ENCODE results near the gene TTYH3.

TTYH3 gene

GRCh38 chr7:2634267-2635145 lies 2.7 kb downstream of the TTYH3 start:
- Histone ChIP-seq H3K27ac (ENCODE audit: extremely low read depth, low read depth, low read length) (0 out of 2 replicates have a peak overlapping the region, but pooled peaks have one; percentile 75), H3K4me3 (ENCODE audit: low read depth, low read length) (peak overlapping the region; percentile 85), H3K4me1 (ENCODE audit: control insufficient read depth, insufficient read depth, low read length) (peaks cover 8% of the 10 kb centered on the region; the same call in 1 of the 2 replicates), H3K9me3 (ENCODE audit: control insufficient read depth, insufficient read depth, low read depth, low read length) (no peaks in the 10 kb centered on the region), H3K36me3 (ENCODE audit: control insufficient read depth in 2 of 2, insufficient read depth in 1 of 2, low read length in 2 of 2) (peaks cover 0 to 18% of the 10 kb centered on the region in 2 experiments; a peak in 1 of 3 replicates)
- ChIA-PET POLR2A (interaction anchor here (0.7 kb wide), 1 partner anchor 180 kb away, joined by 3 read pairs; no protein-coding TSS in a partner anchor), CTCF (interaction anchor here (1.2 to 1.6 kb wide), 2 partner anchors 17 to 76 kb away, joined by 5 read pairs; no protein-coding TSS in a partner anchor)
- TF ChIP-seq PRDM1 (tag by site-specific recombination; IDR thresholded peaks at IDR 0.05): no peak
- peak; percentile 65 for TF ChIP-seq GLIS1 (tag by site-specific recombination; IDR thresholded peaks at IDR 0.05)
- peak; percentile 9; the same call in 1 of the 2 replicates for TF ChIP-seq ZFHX2 (tag by site-specific recombination; conservative IDR thresholded peaks at IDR 0.05)

GRCh38 chr7:2635148-2635668 lies 3.4 kb downstream of the TTYH3 start:
- TF ChIP-seq RBAK (tag by site-specific recombination; IDR thresholded peaks at IDR 0.05) (no peak), ZNF121 (tag by site-specific recombination; IDR thresholded peaks at IDR 0.05) (peak; percentile 79)
- ChIA-PET CTCF (interaction anchor here (1.0 to 1.6 kb wide), 3 partner anchors 17 to 75 kb away, joined by 4 to 5 read pairs (median 5); no protein-coding TSS in a partner anchor), POLR2A (interaction anchor here (0.7 kb wide), 1 partner anchor 181 kb away, joined by 3 read pairs; no protein-coding TSS in a partner anchor)
- peaks cover 8% of the 10 kb centered on the region; the same call in 1 of the 2 replicates for H3K4me1 ChIP-seq (ENCODE audit: control insufficient read depth, insufficient read depth, low read length)
- peaks cover 0 to 18% of the 10 kb centered on the region in 2 experiments; a peak in 1 of 3 replicates for H3K36me3 ChIP-seq (ENCODE audit: control insufficient read depth in 2 of 2, insufficient read depth in 1 of 2, low read length in 2 of 2)
- H3K4me3 ChIP-seq (ENCODE audit: low read depth, low read length): no peak overlapping the region
- no peak overlapping the region for H3K27ac ChIP-seq (ENCODE audit: extremely low read depth, low read depth, low read length)
- H3K9me3 ChIP-seq (ENCODE audit: control insufficient read depth, insufficient read depth, low read depth, low read length): no peaks in the 10 kb centered on the region

- Histone ChIP-seq H3K36me3 (ENCODE audit: control insufficient read depth in 2 of 2, insufficient read depth in 1 of 2, low read length in 2 of 2) (peaks cover 0 to 18% of the 10 kb centered on the region in 2 experiments; a peak in 1 of 3 replicates), H3K9me3 (ENCODE audit: control insufficient read depth, insufficient read depth, low read depth, low read length) (no peaks in the 10 kb centered on the region), H3K27ac (ENCODE audit: extremely low read depth, low read depth, low read length) (no peak overlapping the region), H3K4me1 (ENCODE audit: control insufficient read depth, insufficient read depth, low read length) (peaks cover 8% of the 10 kb centered on the region; the same call in 1 of the 2 replicates), H3K4me3 (ENCODE audit: low read depth, low read length) (no peak overlapping the region)
- ChIA-PET CTCF (interaction anchor here (1.0 to 1.6 kb wide), 4 partner anchors 16 to 74 kb away, joined by 3 to 5 read pairs (median 4); no protein-coding TSS in a partner anchor), POLR2A (no interaction called here)
- TF ChIP-seq PRDM4 (tag by site-specific recombination; IDR thresholded peaks at IDR 0.05) (no peak), ZBTB11 (tag by site-specific recombination; conservative IDR thresholded peaks at IDR 0.05; ENCODE audit: low read depth) (no peak), ZNF391 (tag by site-specific recombination; IDR thresholded peaks at IDR 0.05; ENCODE audit: borderline replicate concordance, low read depth) (no peak), GLIS1 (tag by site-specific recombination; IDR thresholded peaks at IDR 0.05) (peak; percentile 56), ZNF571 (tag by site-specific recombination; IDR thresholded peaks at IDR 0.05) (no peak), ZBTB17 (tag by site-specific recombination; IDR thresholded peaks at IDR 0.05) (no peak), ZNF623 (tag by site-specific recombination; IDR thresholded peaks at IDR 0.05) (peak; percentile 99), ZNF548 (tag by site-specific recombination; IDR thresholded peaks at IDR 0.05) (peak; percentile 67; the same call in 1 of the 2 replicates), ZBTB6 (tag by site-specific recombination; IDR thresholded peaks at IDR 0.05) (peak; percentile 52; the same call in 1 of the 2 replicates), SALL2 (tag by site-specific recombination; IDR thresholded peaks at IDR 0.05; ENCODE audit: borderline replicate concordance) (no peak), ZNF138 (tag by site-specific recombination; IDR thresholded peaks at IDR 0.05; ENCODE audit: borderline replicate concordance) (no peak), ZNF423 (tag by site-specific recombination; IDR thresholded peaks at IDR 0.05) (no peak), ZNF23 (tag by site-specific recombination; IDR thresholded peaks at IDR 0.05; ENCODE audit: borderline replicate concordance) (no peak), ZNF112 (tag by site-specific recombination; IDR thresholded peaks at IDR 0.05) (no peak)
These were observed 4.3 kb downstream of the TTYH3 start for GRCh38 chr7:2635810-2636701.

Measured in HEK293 (cell line).